Cardiac fibroblast (primary cell): ENCODE data around the gene RAB18.
"Not testable (repeated sequence)": the region's sequence is repeated elsewhere in the genome, so short reads cannot be mapped to it uniquely, and the experiment has no call there.

Experiments
- DNase-seq, 2 donors: peaks; one replicate each; pipeline versions ENCODE4 v3.0.0 to v3.0.0-alpha.2; 2010; ENCODE audit warnings: low read depth in 2 of 2
- H3K4me3 ChIP-seq, 2 donors: replicated peaks in 1 of 2; 1 replicate in 1 of 2; 2 replicates in 1 of 2; pipeline ENCODE4 v1.5.1; 2011; ENCODE audit warnings: low read depth in 2 of 2, low read length in 2 of 2, mild to moderate bottlenecking in 2 of 2, moderate library complexity in 1 of 2
- CTCF ChIP-seq: IDR thresholded peaks from one replicate; pipeline ENCODE4 v1.5.1; 2011; ENCODE audit warnings: low read depth, mild to moderate bottlenecking, low read length, inconsistent platforms

The RAB18 gene

GRCh38 chr10:27561334-27561733, 57.2 kb downstream of the RAB18 start:
- TF ChIP-seq CTCF: no peak
- DNase-seq: no peak
- H3K4me3 ChIP-seq: no peak overlapping the region

GRCh38 chr10:27564398-27564797, 60.3 kb downstream of the RAB18 start:
- TF ChIP-seq CTCF: no peak
- DNase-seq: no peak
- H3K4me3 ChIP-seq: no peak overlapping the region

GRCh38 chr10:27564880-27565279, 60.8 kb downstream of the RAB18 start:
- DNase-seq: no peak
- no peak overlapping the region for H3K4me3 ChIP-seq
- TF ChIP-seq CTCF: no peak

- no peak overlapping the region for H3K4me3 ChIP-seq
- DNase-seq: peak; percentile 48 to 73
- TF ChIP-seq CTCF: no peak
Measured at GRCh38 chr10:27568196-27569175, 64.4 kb downstream of the RAB18 start.

GRCh38 chr10:27569946-27570345, 65.8 kb downstream of the RAB18 start:
- H3K4me3 ChIP-seq: no peak overlapping the region
- no peak for TF ChIP-seq CTCF
- DNase-seq: no peak

GRCh38 chr10:27577038-27577437, 72.9 kb downstream of the RAB18 start:
- DNase-seq: not testable (repeated sequence)

GRCh38 chr10:27578316-27578715, 74.2 kb downstream of the RAB18 start:
- no peak overlapping the region for H3K4me3 ChIP-seq
- no peak for DNase-seq
- TF ChIP-seq CTCF: no peak

More at GRCh38 chr10:27577038-27577437, 72.9 kb downstream of the RAB18 start:
- not testable (repeated sequence) for H3K4me3 ChIP-seq
